Fibroblast of upper back skin (primary cell): ENCODE measurements around the gene TMEM132D.
A peak's percentile ranks its signal among the peaks of the same experiment; 100 is the strongest.
"Not testable (repeated sequence)": the region's sequence is repeated elsewhere in the genome, so short reads cannot be mapped to it uniquely, and the experiment has no call there.

Source experiments
- DNase-seq: peaks from one replicate; pipeline ENCODE4 v3.0.0-alpha.2; 2013

Gene TMEM132D

GRCh38 chr12:129903956-129904829 is at the start of gene TMEM132D:
Gene TMEM132D (minus strand): TSS chr12:129904025.
- no peak for DNase-seq

- no peak for DNase-seq
These were observed 45.8 kb upstream of the TMEM132D start for GRCh38 chr12:129949651-129950050.

- DNase-seq = no peak
These were observed 37.8 kb upstream of the TMEM132D start for GRCh38 chr12:129941618-129942017.

- DNase-seq = no peak
These were observed 34.3 kb upstream of the TMEM132D start for GRCh38 chr12:129938089-129938488.

GRCh38 chr12:129937426-129937825 is 33.6 kb upstream of the TMEM132D start:
- DNase-seq = no peak

GRCh38 chr12:129928643-129929042 is 24.8 kb upstream of the TMEM132D start:
- DNase-seq = no peak

GRCh38 chr12:129927316-129927900 is 23.6 kb upstream of the TMEM132D start:
- peak; percentile 50 for DNase-seq

GRCh38 chr12:129911428-129912049 is 7.7 kb upstream of the TMEM132D start:
- peak; percentile 32 for DNase-seq

- no peak for DNase-seq
These were observed 5.5 kb upstream of the TMEM132D start for GRCh38 chr12:129909051-129910020.

GRCh38 chr12:129903092-129903945 is 506 bp downstream of the TMEM132D start:
- no peak for DNase-seq

- no peak for DNase-seq
These were observed 1.3 kb downstream of the TMEM132D start for GRCh38 chr12:129902371-129903091.

GRCh38 chr12:129901254-129901653 is 2.6 kb downstream of the TMEM132D start:
- no peak for DNase-seq

- no peak for DNase-seq
These were observed 3.5 kb downstream of the TMEM132D start for GRCh38 chr12:129900306-129900705.

- not testable (repeated sequence) for DNase-seq
These were observed 4.8 kb downstream of the TMEM132D start for GRCh38 chr12:129899045-129899444.

- no peak for DNase-seq
These were observed 10.1 kb downstream of the TMEM132D start for GRCh38 chr12:129893691-129894090.

GRCh38 chr12:129887101-129887500 is 16.7 kb downstream of the TMEM132D start:
- DNase-seq = peak; percentile 11

GRCh38 chr12:129886541-129886940 is 17.3 kb downstream of the TMEM132D start:
- no peak for DNase-seq

- DNase-seq = no peak
These were observed 18.5 kb downstream of the TMEM132D start for GRCh38 chr12:129885287-129885686.

- DNase-seq = no peak
These were observed 26.4 kb downstream of the TMEM132D start for GRCh38 chr12:129877411-129877810.

- no peak for DNase-seq
These were observed 30.0 kb downstream of the TMEM132D start for GRCh38 chr12:129873833-129874208.
